GM10266 (cell line): ENCODE data around the gene TSSK3.

Experiments
- DNase-seq: peaks from one replicate; pipeline ENCODE4 v3.0.0; 2012; ENCODE audit errors: extremely low spot score
- CTCF ChIP-seq: IDR thresholded peaks from 2 replicates; pipeline ENCODE4 v1.5.1; 2012; ENCODE audit warnings: mild to moderate bottlenecking, low read depth; ENCODE audit not compliant: control insufficient read depth, insufficient read depth; ENCODE audit errors: missing control alignments

Gene TSSK3

DNA sequence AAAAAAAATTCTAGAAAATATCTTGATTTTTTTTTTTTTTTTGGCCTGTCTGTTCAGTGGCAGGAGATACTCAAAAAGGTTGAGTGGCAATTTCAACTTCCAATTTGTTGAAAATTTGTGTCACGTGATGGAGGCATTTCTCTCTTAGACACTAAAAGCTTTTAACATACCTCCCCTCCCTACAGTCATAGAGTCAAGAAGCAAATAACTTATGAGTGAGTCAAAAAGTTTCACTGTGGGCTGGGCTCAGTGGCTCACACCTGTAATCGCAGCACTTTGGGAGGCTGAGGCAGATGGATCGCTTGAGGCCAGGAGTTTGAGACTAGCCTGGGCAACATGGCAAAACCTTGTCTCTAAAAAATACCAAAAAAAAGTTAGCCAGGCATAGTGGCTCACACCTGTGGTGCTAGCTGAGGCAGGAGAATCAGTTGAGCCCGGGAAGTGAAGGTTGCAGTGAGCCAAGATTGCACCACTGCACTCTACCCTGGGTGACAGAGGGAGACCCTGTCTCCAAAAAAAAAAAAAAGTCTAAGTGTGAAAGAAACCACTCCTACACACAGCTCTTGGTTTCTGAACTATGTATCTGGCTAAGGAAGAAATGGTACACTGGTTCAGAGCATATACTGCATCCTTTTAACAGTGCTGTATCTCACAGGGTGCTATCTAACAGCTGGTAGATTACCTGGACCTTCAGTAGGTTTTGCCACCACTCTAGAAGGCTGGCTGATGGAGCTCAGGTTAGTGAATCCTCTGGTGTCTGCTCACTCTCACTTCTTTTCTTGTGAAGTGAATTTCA lies 43.5 kb downstream of the TSSK3 start:
- DNase-seq, result no peak
- no peak for TF ChIP-seq CTCF

GRCh38 chr1:32406629-32407111 lies 44.3 kb downstream of the TSSK3 start:
- no peak for DNase-seq
- no peak for TF ChIP-seq CTCF

GRCh38 chr1:32411261-32411660 lies 48.9 kb downstream of the TSSK3 start:
- no peak for TF ChIP-seq CTCF
- DNase-seq, result no peak

GRCh38 chr1:32413507-32414185 lies 51.3 kb downstream of the TSSK3 start:
- peak; percentile 78 for TF ChIP-seq CTCF
- DNase-seq, result peak; percentile 53
